ENCODE measurements around the gene DCTN1. TPM values are rescaled to one million over a fixed set of nuclear protein-coding genes. Genes with fewer than 3 reads are reported as not detected.

The DCTN1 gene
- total and polyA plus RNA-seq, 2 donors (not counting 3 experiments of a cell fraction or from before 2014, with no cell fraction given): 130 to 170 TPM

GRCh38 chr2:74415762-74416395, 35.8 kb upstream of the DCTN1 start:
- ChIA-PET POLR2A (no interaction called here), CTCF (interaction anchor here (1.8 kb wide), 1 partner anchor 24 kb away, joined by 5 read pairs; no protein-coding TSS in a partner anchor)
- no peaks in the 10 kb centered on the region for H4K20me1 ChIP-seq (replicated peaks; ENCODE audit: control insufficient read depth, extremely low read depth, insufficient read depth, low read length)
- no peaks in the 10 kb centered on the region for H3K79me2 ChIP-seq (ENCODE audit: control insufficient read depth, insufficient read depth, low read length)
- no peak overlapping the region for H3K27ac ChIP-seq (ENCODE audit: insufficient read depth, low read depth, low read length)
- no peaks in the 10 kb centered on the region for H3K9me1 ChIP-seq (replicated peaks; ENCODE audit: control insufficient read depth, extremely low read depth, insufficient read depth, low read length)
- DNase-seq (ENCODE audit: low read depth, low spot score) (no peak), FAIRE-seq (no peak)
- dilution Hi-C loops (cut with MboI; ENCODE audit: extremely low pct_ligation_motif_present, low sequenced_read_pairs): no loop called here
- no TSS peak for BruUV-seq (replicated peaks)
- no peaks in the 10 kb centered on the region for H3K36me3 ChIP-seq (ENCODE audit: control insufficient read depth in 2 of 2, extremely low read depth in 1 of 2, insufficient read depth in 2 of 2, low read length in 2 of 2)
- H2AFZ ChIP-seq (ENCODE audit: low read depth, low read length): peak overlapping the region; percentile 83
- no peak overlapping the region for H3K9ac ChIP-seq (replicated peaks; ENCODE audit: extremely low read depth, insufficient read depth, low read length)
- H3K4me1 ChIP-seq (ENCODE audit: control insufficient read depth, extremely low read depth, insufficient read depth, low read length): peaks cover 6% of the 10 kb centered on the region
- H3K4me2 ChIP-seq (ENCODE audit: insufficient read depth, low read length): peak overlapping the region; percentile 52
- TF ChIP-seq MYC (IDR thresholded peaks at IDR 0.05; ENCODE audit: low read depth, low read length) (no peak), JUN (IDR thresholded peaks at IDR 0.05; ENCODE audit: borderline replicate concordance, insufficient read depth, insufficient read length, low read depth) (no peak), EZH2 (IDR thresholded peaks at IDR 0.05; ENCODE audit: borderline replicate concordance, low read depth, low read length, severe bottlenecking) (peak; percentile 27)
- no peaks in the 10 kb centered on the region for H3K9me3 ChIP-seq (replicated peaks; ENCODE audit: control insufficient read depth, insufficient read depth, low read length)
- H3K27me3 ChIP-seq (ENCODE audit: control insufficient read depth in 2 of 2, insufficient read depth in 2 of 2, low read length in 2 of 2): peaks cover 33 to 42% of the 10 kb centered on the region in 2 experiments
- intact Hi-C loops (cut with micrococcal nuclease): loop anchor here (1.0 kb wide), 1 partner anchor 16 kb away; no protein-coding TSS in a partner anchor
- peak overlapping the region in 1 of 3 experiments; percentile 12 for H3K4me3 ChIP-seq (replicated peaks in 1 of 3; ENCODE audit: insufficient read depth in 1 of 3, low read depth in 1 of 3, low read length in 3 of 3)

DNA sequence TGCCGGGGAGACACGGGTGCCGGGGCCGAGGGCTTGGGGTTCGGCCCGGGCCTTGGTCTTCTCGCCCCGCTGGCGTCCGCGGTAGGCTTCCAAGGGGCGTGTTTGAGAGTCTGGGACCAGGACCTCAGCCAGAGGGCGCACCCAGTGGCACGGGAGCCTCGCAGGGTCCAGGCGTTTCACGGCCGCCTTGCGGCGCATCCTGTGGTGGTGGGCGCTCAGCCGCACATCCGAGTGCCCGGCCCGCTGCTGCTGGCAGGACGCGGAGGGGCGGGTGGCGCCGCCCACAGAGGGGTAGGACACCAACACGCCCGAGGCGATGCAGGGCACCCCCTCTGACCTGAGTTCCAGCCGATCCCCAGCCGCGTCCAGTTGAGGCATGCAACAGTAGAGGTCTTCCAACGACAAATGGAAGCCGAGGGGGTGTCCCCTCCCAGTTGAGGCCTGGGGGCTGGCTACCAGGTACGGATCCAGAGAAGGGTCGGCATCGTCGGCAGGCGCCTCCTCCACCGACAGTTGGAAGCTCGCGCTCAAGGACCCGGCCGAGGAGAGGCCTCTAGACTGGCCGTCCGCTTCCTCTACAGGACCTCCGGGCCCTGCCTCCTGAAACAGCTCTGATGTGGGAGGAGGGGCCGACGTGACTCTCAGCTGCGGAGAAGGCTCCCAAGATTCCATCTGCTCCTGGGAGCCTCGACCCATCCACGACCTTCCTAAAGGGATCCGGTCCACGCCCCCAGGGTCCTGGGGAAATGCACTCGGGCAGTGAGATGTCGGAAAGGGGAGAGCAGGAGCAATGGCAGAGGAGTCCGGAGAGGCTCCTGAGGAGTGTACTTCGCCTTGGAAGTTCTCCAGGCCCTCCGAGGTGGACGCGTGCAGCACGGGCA, 35.0 kb upstream of the DCTN1 start:
- H3K4me1 ChIP-seq (ENCODE audit: control insufficient read depth, extremely low read depth, insufficient read depth, low read length): peaks cover 6% of the 10 kb centered on the region
- ChIA-PET CTCF (interaction anchor here (1.2 to 1.8 kb wide), 2 partner anchors 23 to 25 kb away, joined by 3 to 5 read pairs; no protein-coding TSS in a partner anchor), POLR2A (no interaction called here)
- peaks cover 29 to 35% of the 10 kb centered on the region in 2 experiments for H3K27me3 ChIP-seq (ENCODE audit: control insufficient read depth in 2 of 2, insufficient read depth in 2 of 2, low read length in 2 of 2)
- BruUV-seq (replicated peaks): no TSS peak
- DNase-seq (ENCODE audit: low read depth, low spot score) (peak; percentile 10), FAIRE-seq (peak; percentile 53)
- peak overlapping the region in 2 of 3 experiments; percentile 12 to 20 for H3K4me3 ChIP-seq (replicated peaks in 1 of 3; ENCODE audit: insufficient read depth in 1 of 3, low read depth in 1 of 3, low read length in 3 of 3)
- no peaks in the 10 kb centered on the region for H3K9me1 ChIP-seq (replicated peaks; ENCODE audit: control insufficient read depth, extremely low read depth, insufficient read depth, low read length)
- H2AFZ ChIP-seq (ENCODE audit: low read depth, low read length): peak overlapping the region; percentile 83
- H3K36me3 ChIP-seq (ENCODE audit: control insufficient read depth in 2 of 2, extremely low read depth in 1 of 2, insufficient read depth in 2 of 2, low read length in 2 of 2): no peaks in the 10 kb centered on the region
- intact Hi-C loops (cut with micrococcal nuclease): loop anchor here (1.0 kb wide), 1 partner anchor 15 kb away; no protein-coding TSS in a partner anchor
- H3K9me3 ChIP-seq (replicated peaks; ENCODE audit: control insufficient read depth, insufficient read depth, low read length): no peaks in the 10 kb centered on the region
- H3K9ac ChIP-seq (replicated peaks; ENCODE audit: extremely low read depth, insufficient read depth, low read length): no peak overlapping the region
- TF ChIP-seq, protein P1, sequence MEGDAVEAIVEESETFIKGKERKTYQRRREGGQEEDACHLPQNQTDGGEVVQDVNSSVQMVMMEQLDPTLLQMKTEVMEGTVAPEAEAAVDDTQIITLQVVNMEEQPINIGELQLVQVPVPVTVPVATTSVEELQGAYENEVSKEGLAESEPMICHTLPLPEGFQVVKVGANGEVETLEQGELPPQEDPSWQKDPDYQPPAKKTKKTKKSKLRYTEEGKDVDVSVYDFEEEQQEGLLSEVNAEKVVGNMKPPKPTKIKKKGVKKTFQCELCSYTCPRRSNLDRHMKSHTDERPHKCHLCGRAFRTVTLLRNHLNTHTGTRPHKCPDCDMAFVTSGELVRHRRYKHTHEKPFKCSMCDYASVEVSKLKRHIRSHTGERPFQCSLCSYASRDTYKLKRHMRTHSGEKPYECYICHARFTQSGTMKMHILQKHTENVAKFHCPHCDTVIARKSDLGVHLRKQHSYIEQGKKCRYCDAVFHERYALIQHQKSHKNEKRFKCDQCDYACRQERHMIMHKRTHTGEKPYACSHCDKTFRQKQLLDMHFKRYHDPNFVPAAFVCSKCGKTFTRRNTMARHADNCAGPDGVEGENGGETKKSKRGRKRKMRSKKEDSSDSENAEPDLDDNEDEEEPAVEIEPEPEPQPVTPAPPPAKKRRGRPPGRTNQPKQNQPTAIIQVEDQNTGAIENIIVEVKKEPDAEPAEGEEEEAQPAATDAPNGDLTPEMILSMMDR (IDR thresholded peaks at IDR 0.05; ENCODE audit: extremely low read depth in 1 of 2, insufficient read depth in 1 of 2, low read depth in 1 of 2, low read length in 2 of 2): peak in 1 of 2 donors; percentile 27
- TF ChIP-seq MAX (IDR thresholded peaks at IDR 0.05; ENCODE audit: insufficient read depth, insufficient read length) (no peak), GATA2 (IDR thresholded peaks at IDR 0.05; ENCODE audit: insufficient read depth, insufficient read length, low read depth, low read length) (no peak), EZH2 (IDR thresholded peaks at IDR 0.05; ENCODE audit: borderline replicate concordance, low read depth, low read length, severe bottlenecking) (peak; percentile 66)
- H4K20me1 ChIP-seq (replicated peaks; ENCODE audit: control insufficient read depth, extremely low read depth, insufficient read depth, low read length): no peaks in the 10 kb centered on the region
- dilution Hi-C loops (cut with MboI; ENCODE audit: extremely low pct_ligation_motif_present, low sequenced_read_pairs): no loop called here
- H3K4me2 ChIP-seq (ENCODE audit: insufficient read depth, low read length): peak overlapping the region; percentile 52
- H3K27ac ChIP-seq (ENCODE audit: insufficient read depth, low read depth, low read length): no peak overlapping the region
- H3K79me2 ChIP-seq (ENCODE audit: control insufficient read depth, insufficient read depth, low read length): no peaks in the 10 kb centered on the region
